Panc1 (cell line): ENCODE data around the gene B3GALT4. TPM values are rescaled to one million over a fixed set of nuclear protein-coding genes. Genes with fewer than 3 reads are reported as not detected.

Source experiments
- ATAC-seq: fragments of 200-7000 bp; cut with Tn5 transposase; 2 replicates; pipeline ENCODE4 v1.9.1; 2020; ENCODE audit warnings: mild to moderate bottlenecking, moderate library complexity
- BruUV-seq: library from RNA; stranded (reverse); fragments of 400-500 nt; replicated peaks from 2 replicates; lab custom pipeline; 2021; lab: Mats Ljungman, UMichigan
- CTCF ChIA-PET: fragments of 300-600 bp; sonication (Branson Sonifier 250); formaldehyde crosslinking; loops from one replicate; lab custom pipeline; 2022; ENCODE audit warnings: antibody characterized with exemption; lab: Charles Lee
- POLR2A ChIA-PET: fragments of 300-600 bp; sonication (Branson Sonifier 250); formaldehyde crosslinking; loops from one replicate; lab custom pipeline; 2022; ENCODE audit warnings: antibody characterized with exemption; lab: Charles Lee
- DNase-seq: peaks from one replicate; pipeline ENCODE4 v3.0.0-alpha.2; 2010; ENCODE audit warnings: low read depth, low spot score
- H3K27ac ChIP-seq: 2 replicates; pipeline ENCODE4 v1.5.1; 2011; ENCODE audit warnings: mild to moderate bottlenecking, low read length, inconsistent platforms
- H3K27me3 ChIP-seq: fragments of 200-500 bp; sonication (Bioruptor generic); 2 replicates; pipeline ENCODE4 v1.6.0; 2014; ENCODE audit warnings: low read length, inconsistent platforms; ENCODE audit not compliant: control insufficient read depth, insufficient read depth
- H3K36me3 ChIP-seq: fragments of 200-500 bp; sonication (Bioruptor generic); 2 replicates; pipeline ENCODE4 v1.5.1; 2014; ENCODE audit warnings: inconsistent platforms, mild to moderate bottlenecking, low read length, moderate library complexity; ENCODE audit not compliant: control insufficient read depth, insufficient read depth
- H3K4me1 ChIP-seq: 2 replicates; pipeline ENCODE4 v1.5.1; 2011; ENCODE audit warnings: inconsistent platforms, mild to moderate bottlenecking, low read length, moderate library complexity; ENCODE audit not compliant: control insufficient read depth, insufficient read depth
- H3K4me3 ChIP-seq, 2 experiments: 2 replicates each; pipeline ENCODE4 v1.5.1; 2011 to 2012; ENCODE audit warnings: low read depth in 2 of 2, low read length in 2 of 2, mild to moderate bottlenecking in 2 of 2, inconsistent platforms in 1 of 2, moderate library complexity in 1 of 2
- H3K9me3 ChIP-seq: fragments of 200-500 bp; sonication (Bioruptor generic); 2 replicates; pipeline ENCODE4 v1.5.1; 2014; ENCODE audit warnings: low read depth, mild to moderate bottlenecking, inconsistent platforms, low read length, moderate library complexity; ENCODE audit not compliant: control insufficient read depth, insufficient read depth
- CTCF ChIP-seq: fragments of 450-650 bp; IDR thresholded peaks from 2 replicates; pipeline ENCODE4 v1.5.1; 2017; ENCODE audit warnings: mild to moderate bottlenecking
- POLR2AphosphoS5 ChIP-seq: IDR thresholded peaks from 2 replicates; pipeline ENCODE4 v1.6.1; 2012; ENCODE audit warnings: mild to moderate bottlenecking, low read depth, low read length, moderate library complexity
- REST ChIP-seq, 2 experiments: IDR thresholded peaks; 2 replicates each; pipeline ENCODE4 v1.6.1; 2011 to 2012; ENCODE audit warnings: low read depth in 2 of 2, control low read depth in 1 of 2, low read length in 1 of 2, mild to moderate bottlenecking in 1 of 2, moderate library complexity in 1 of 2; ENCODE audit not compliant: insufficient read depth in 1 of 2
- SIN3A ChIP-seq: IDR thresholded peaks from 2 replicates; pipeline ENCODE4 v1.6.1; 2012; ENCODE audit warnings: low read depth, mild to moderate bottlenecking, low read length, moderate library complexity, borderline replicate concordance; ENCODE audit not compliant: insufficient read depth
- TCF7L2 ChIP-seq: IDR thresholded peaks from 2 replicates; pipeline ENCODE4 v1.6.1; 2011; ENCODE audit warnings: mild to moderate bottlenecking, low read depth, low read length, inconsistent platforms
- in situ Hi-C: cut with HindIII; loops from 2 replicates; pipeline ENCODE4 v1.10.0; 2016; ENCODE audit warnings: low sequenced_read_pairs, low pct_unique_long_range_greater_than_20kb
- intact Hi-C: fragments of 100-400 bp; cut with micrococcal nuclease; formaldehyde crosslinking; loops from one replicate; pipeline ENCODE4 v1.10.0; 2022; ENCODE audit not compliant: unreplicated experiment
- total RNA-seq: library from RNA; stranded (reverse); gene quantifications from one replicate; pipeline ENCODE4 v1.2.1, GENCODE V29; 2021; ENCODE audit not compliant: unreplicated experiment

B3GALT4 gene
- total RNA-seq, 1 experiment from 2014 or later: 6.0 TPM

- in situ Hi-C loops: no loop called here
- intact Hi-C loops: no loop called here
- ATAC-seq: peak; percentile 46
- POLR2A ChIA-PET: interaction anchor here (0.6 to 1.1 kb wide), 3 partner anchors 15 to 1342 kb away, joined by 5 to 10 read pairs (median 5); no protein-coding TSS in a partner anchor
- TF ChIP-seq SIN3A (no peak), POLR2AphosphoS5 (no peak; the same call in 1 of the 2 replicates), REST (IDR thresholded peaks at IDR 0.05; ENCODE audit: insufficient read depth in 1 of 2, low read depth in 2 of 2, low read length in 1 of 2) (no peak), TCF7L2 (no peak), CTCF (no peak)
- Histone ChIP-seq H3K9me3 (no peaks in the 10 kb centered on the region), H3K27me3 (no peaks in the 10 kb centered on the region), H3K36me3 (no peaks in the 10 kb centered on the region; the same call in none of the 2 replicates), H3K4me3 (peak overlapping the region; percentile 91 to 92), H3K4me1 (peaks cover 26% of the 10 kb centered on the region), H3K27ac (peak overlapping the region; percentile 99)
- CTCF ChIA-PET: interaction anchor here (0.7 to 1.1 kb wide), 2 partner anchors 62 to 78 kb away, joined by 3 read pairs; no protein-coding TSS in a partner anchor
- no peak for DNase-seq
- no TSS peak for BruUV-seq
Observed at GRCh38 chr6:33312361-33313104, 35.6 kb downstream of the B3GALT4 start.

- no peaks in the 10 kb centered on the region; the same call in none of the 2 replicates for H3K36me3 ChIP-seq
- in situ Hi-C loops: no loop called here
- peak overlapping the region; percentile 91 to 92 for H3K4me3 ChIP-seq
- intact Hi-C loops: no loop called here
- POLR2A ChIA-PET: interaction anchor here (0.6 to 1.1 kb wide), 2 partner anchors 37 to 1343 kb away, joined by 5 to 10 read pairs; no protein-coding TSS in a partner anchor
- peaks cover 26% of the 10 kb centered on the region for H3K4me1 ChIP-seq
- H3K9me3 ChIP-seq: no peaks in the 10 kb centered on the region
- CTCF ChIA-PET: no interaction called here
- no TSS peak for BruUV-seq
- DNase-seq (no peak), ATAC-seq (no peak)
- H3K27me3 ChIP-seq: no peaks in the 10 kb centered on the region
- peak overlapping the region; percentile 99 for H3K27ac ChIP-seq
- TF ChIP-seq REST (IDR thresholded peaks at IDR 0.05; ENCODE audit: insufficient read depth in 1 of 2, low read depth in 2 of 2, low read length in 1 of 2): no peak
- no peak for TF ChIP-seq CTCF
- no peak for TF ChIP-seq TCF7L2
- TF ChIP-seq SIN3A: no peak
- TF ChIP-seq POLR2AphosphoS5: no peak; the same call in 1 of the 2 replicates
Observed at GRCh38 chr6:33313105-33313708, 36.3 kb downstream of the B3GALT4 start.
